ENCODE data around the gene CACNB2.

- TF ChIP-seq POLR2AphosphoS5 (IDR thresholded peaks at IDR 0.05) (no peak), CTCF (IDR thresholded peaks at IDR 0.05) (no peak)
Observed at GRCh38 chr10:18157881-18158280, 17.7 kb downstream of the CACNB2 start.
